ENCODE data around the gene RASA3. TPM values are rescaled to one million over a fixed set of nuclear protein-coding genes. Genes with fewer than 3 reads are reported as not detected.

The RASA3 gene
- total RNA-seq, 6 experiments from 2014 or later = 3.5 to 7.9 (median 4.6) TPM

- Histone ChIP-seq H3K4me3 (no peak overlapping the region), H3K27me3 (no peaks in the 10 kb centered on the region), H3K27ac (no peak overlapping the region), H3K9me3 (no peaks in the 10 kb centered on the region), H3K4me1 (no peaks in the 10 kb centered on the region), H3K36me3 (no peaks in the 10 kb centered on the region)
- intact Hi-C loops (cut with DNase I) = no loop called here
- ATAC-seq (no peak), DNase-seq (peak; percentile 11 to 53 (median 33))
- WGBS (ENCODE audit: insufficient coverage, low coverage, low lambda C conversion rate, missing lambda C conversion rate) = 65% methylated on average over 12 of the region's 27 CpGs
- no peak for TF ChIP-seq POLR2A (IDR thresholded peaks at IDR 0.05)
- TF ChIP-seq, protein P1, sequence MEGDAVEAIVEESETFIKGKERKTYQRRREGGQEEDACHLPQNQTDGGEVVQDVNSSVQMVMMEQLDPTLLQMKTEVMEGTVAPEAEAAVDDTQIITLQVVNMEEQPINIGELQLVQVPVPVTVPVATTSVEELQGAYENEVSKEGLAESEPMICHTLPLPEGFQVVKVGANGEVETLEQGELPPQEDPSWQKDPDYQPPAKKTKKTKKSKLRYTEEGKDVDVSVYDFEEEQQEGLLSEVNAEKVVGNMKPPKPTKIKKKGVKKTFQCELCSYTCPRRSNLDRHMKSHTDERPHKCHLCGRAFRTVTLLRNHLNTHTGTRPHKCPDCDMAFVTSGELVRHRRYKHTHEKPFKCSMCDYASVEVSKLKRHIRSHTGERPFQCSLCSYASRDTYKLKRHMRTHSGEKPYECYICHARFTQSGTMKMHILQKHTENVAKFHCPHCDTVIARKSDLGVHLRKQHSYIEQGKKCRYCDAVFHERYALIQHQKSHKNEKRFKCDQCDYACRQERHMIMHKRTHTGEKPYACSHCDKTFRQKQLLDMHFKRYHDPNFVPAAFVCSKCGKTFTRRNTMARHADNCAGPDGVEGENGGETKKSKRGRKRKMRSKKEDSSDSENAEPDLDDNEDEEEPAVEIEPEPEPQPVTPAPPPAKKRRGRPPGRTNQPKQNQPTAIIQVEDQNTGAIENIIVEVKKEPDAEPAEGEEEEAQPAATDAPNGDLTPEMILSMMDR (IDR thresholded peaks at IDR 0.05) = no peak
Observed at GRCh38 chr13:114097893-114098688, 34.3 kb downstream of the RASA3 start.

- TF ChIP-seq, protein P1 (IDR thresholded peaks at IDR 0.05) = no peak
- no peak for TF ChIP-seq POLR2A (IDR thresholded peaks at IDR 0.05)
- no peaks in the 10 kb centered on the region for H3K36me3 ChIP-seq
- H3K4me3 ChIP-seq = no peak overlapping the region
- no peak for ATAC-seq
- no peak overlapping the region for H3K27ac ChIP-seq
- 70% methylated on average over 6 of the region's 25 CpGs for WGBS (ENCODE audit: insufficient coverage, low coverage, low lambda C conversion rate, missing lambda C conversion rate)
- peak in 1 of 3 donors; percentile 33 for DNase-seq
- H3K27me3 ChIP-seq = no peaks in the 10 kb centered on the region
- no peaks in the 10 kb centered on the region for H3K4me1 ChIP-seq
- intact Hi-C loops (cut with DNase I) = no loop called here
- H3K9me3 ChIP-seq = no peaks in the 10 kb centered on the region
Observed at GRCh38 chr13:114097212-114097892, 35.1 kb downstream of the RASA3 start.

GRCh38 chr13:114096811-114097211, 35.6 kb downstream of the RASA3 start:
- WGBS (ENCODE audit: insufficient coverage, low coverage, low lambda C conversion rate, missing lambda C conversion rate) = 90% methylated on average over 9 of the region's 18 CpGs
- no peaks in the 10 kb centered on the region for H3K9me3 ChIP-seq
- TF ChIP-seq, protein P1 (IDR thresholded peaks at IDR 0.05) = no peak
- no peak for TF ChIP-seq POLR2A (IDR thresholded peaks at IDR 0.05)
- no peaks in the 10 kb centered on the region for H3K27me3 ChIP-seq
- no peak overlapping the region for H3K4me3 ChIP-seq
- ATAC-seq (no peak), DNase-seq (peak in 2 of 3 donors; percentile 42 to 44)
- intact Hi-C loops (cut with DNase I) = no loop called here
- no peak overlapping the region for H3K27ac ChIP-seq
- no peaks in the 10 kb centered on the region for H3K36me3 ChIP-seq
- no peaks in the 10 kb centered on the region for H3K4me1 ChIP-seq

- WGBS (ENCODE audit: insufficient coverage, low coverage, low lambda C conversion rate, missing lambda C conversion rate) = 83% methylated on average over 1 of the region's 24 CpGs
- H3K9me3 ChIP-seq = no peaks in the 10 kb centered on the region
- H3K36me3 ChIP-seq = no peaks in the 10 kb centered on the region
- H3K4me3 ChIP-seq = no peak overlapping the region
- no peaks in the 10 kb centered on the region for H3K27me3 ChIP-seq
- intact Hi-C loops (cut with DNase I) = no loop called here
- peak in 2 of 3 donors; percentile 28 to 40 for DNase-seq
- TF ChIP-seq, protein P1 (IDR thresholded peaks at IDR 0.05) = no peak
- no peak for TF ChIP-seq POLR2A (IDR thresholded peaks at IDR 0.05)
- no peak for ATAC-seq
- H3K27ac ChIP-seq = no peak overlapping the region
- H3K4me1 ChIP-seq = no peaks in the 10 kb centered on the region
Observed at GRCh38 chr13:114096031-114096485, 36.4 kb downstream of the RASA3 start.

All from right lobe of liver (tissue), 6 donors.